ENCODE data around the gene HOXC9.
A peak's percentile ranks its signal among the peaks of the same experiment; 100 is the strongest.

The HOXC9 gene

GRCh38 chr12:53971686-53972085, 28.3 kb upstream of the HOXC9 start (continued):
- TF ChIP-seq ZNF2 (tag by site-specific recombination; IDR thresholded peaks at IDR 0.05) (no peak), ZBTB6 (tag by site-specific recombination; IDR thresholded peaks at IDR 0.05) (no peak), ZNF16 (tag by site-specific recombination; IDR thresholded peaks at IDR 0.05; ENCODE audit: low read depth) (no peak), ZNF138 (tag by site-specific recombination; IDR thresholded peaks at IDR 0.05; ENCODE audit: borderline replicate concordance) (no peak), TRIM28 (IDR thresholded peaks at IDR 0.05; ENCODE audit: borderline replicate concordance, low read length) (no peak)

DNA sequence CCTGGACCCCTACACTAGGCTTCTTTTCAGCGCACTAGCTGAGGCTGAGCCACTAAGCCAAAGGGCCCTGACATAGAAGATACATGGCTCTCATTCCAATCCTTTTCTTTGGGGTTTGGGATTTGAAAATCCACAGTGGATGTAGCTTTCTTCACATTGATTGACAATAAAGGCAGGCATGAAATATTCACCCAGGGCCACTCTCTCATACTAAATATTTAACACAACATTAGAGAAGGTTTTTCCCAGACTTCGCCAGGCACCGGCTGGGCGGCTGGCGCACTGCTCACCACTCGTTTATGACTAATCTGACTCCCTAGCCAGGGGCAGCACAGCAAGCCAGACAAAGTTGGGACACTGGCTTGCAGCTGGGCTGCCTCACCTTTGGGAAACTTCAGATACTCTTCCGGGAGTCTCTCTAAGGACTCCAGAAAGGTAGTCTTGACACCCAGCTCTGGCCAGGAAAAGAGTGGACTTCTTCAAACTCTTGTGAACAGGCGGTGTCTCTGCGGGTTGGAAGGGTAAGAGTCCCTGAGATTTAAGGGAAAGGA, 27.7 kb upstream of the HOXC9 start:
- no peak overlapping the region for H3K4me3 ChIP-seq (ENCODE audit: low read depth, low read length)
- no peaks in the 10 kb centered on the region for H3K9me3 ChIP-seq (ENCODE audit: control insufficient read depth, insufficient read depth, low read depth, low read length)
- POLR2A ChIA-PET, result interaction anchor here (0.6 kb wide), 1 partner anchor 381 kb away, joined by 5 read pairs; no protein-coding TSS in a partner anchor
- TF ChIP-seq ZNF501 (tag by site-specific recombination; IDR thresholded peaks at IDR 0.05), result no peak
- TF ChIP-seq ZNF777 (tag by site-specific recombination; IDR thresholded peaks at IDR 0.05; ENCODE audit: borderline replicate concordance), result no peak
- peak; percentile 51 for TF ChIP-seq PRDM1 (tag by site-specific recombination; IDR thresholded peaks at IDR 0.05)
- TF ChIP-seq ZNF335 (tag by site-specific recombination; conservative IDR thresholded peaks at IDR 0.05), result peak; percentile 34; the same call in 1 of the 2 replicates
- TF ChIP-seq ZNF449 (tag by site-specific recombination; IDR thresholded peaks at IDR 0.05), result peak; percentile 22; the same call in 1 of the 2 replicates
- TF ChIP-seq WT1 (tag by site-specific recombination; IDR thresholded peaks at IDR 0.05), result peak; percentile 54; the same call in 1 of the 2 replicates
- TF ChIP-seq ZNF18 (tag by site-specific recombination; IDR thresholded peaks at IDR 0.05), result no peak
- TF ChIP-seq ZBTB48 (tag by site-specific recombination; IDR thresholded peaks at IDR 0.05), result peak; percentile 70; the same call in 1 of the 2 replicates
- TF ChIP-seq ZNF600 (tag by site-specific recombination; IDR thresholded peaks at IDR 0.05), result peak; percentile 88
- TF ChIP-seq ZNF394 (tag by site-specific recombination; IDR thresholded peaks at IDR 0.05; ENCODE audit: borderline replicate concordance), result peak; percentile 55; the same call in 1 of the 2 replicates
- H3K36me3 ChIP-seq (ENCODE audit: control insufficient read depth in 2 of 2, insufficient read depth in 1 of 2, low read length in 2 of 2), result no peaks in the 10 kb centered on the region
- H3K27ac ChIP-seq (ENCODE audit: extremely low read depth, low read depth, low read length), result no peak overlapping the region; the same call in 1 of the 2 replicates
- peaks cover 62% of the 10 kb centered on the region for H3K4me1 ChIP-seq (ENCODE audit: control insufficient read depth, insufficient read depth, low read length)
- CTCF ChIA-PET, result interaction anchor here (0.6 to 1.5 kb wide), 3 partner anchors 13 to 363 kb away, joined by 3 to 6 read pairs (median 3); partner anchors contain the start of gene HOXC10

- Histone ChIP-seq H3K9me3 (ENCODE audit: control insufficient read depth, insufficient read depth, low read depth, low read length) (no peaks in the 10 kb centered on the region), H3K4me3 (ENCODE audit: low read depth, low read length) (peak within 1 kb of the TSS; percentile 38), H3K4me1 (ENCODE audit: control insufficient read depth, insufficient read depth, low read length) (peaks cover 62% of the 10 kb centered on the region), H3K27ac (ENCODE audit: extremely low read depth, low read depth, low read length) (peak within 1 kb of the TSS; percentile 97), H3K36me3 (ENCODE audit: control insufficient read depth in 2 of 2, insufficient read depth in 1 of 2, low read length in 2 of 2) (no peaks in the 10 kb centered on the region)
- ChIA-PET POLR2A (interaction anchor here (0.6 kb wide), 1 partner anchor 381 kb away, joined by 5 read pairs; no protein-coding TSS in a partner anchor), CTCF (interaction anchor here (0.6 to 1.5 kb wide), 3 partner anchors 12 to 362 kb away, joined by 3 to 6 read pairs (median 4); partner anchors contain the start of gene HOXC10)
- TF ChIP-seq, protein P1, sequence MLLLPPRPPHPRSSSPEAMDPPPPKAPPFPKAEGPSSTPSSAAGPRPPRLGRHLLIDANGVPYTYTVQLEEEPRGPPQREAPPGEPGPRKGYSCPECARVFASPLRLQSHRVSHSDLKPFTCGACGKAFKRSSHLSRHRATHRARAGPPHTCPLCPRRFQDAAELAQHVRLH (tag by site-specific recombination; IDR thresholded peaks at IDR 0.05), result no peak
- TF ChIP-seq KLF7 (tag by site-specific recombination; IDR thresholded peaks at IDR 0.05; ENCODE audit: borderline replicate concordance), result no peak
- no peak for TF ChIP-seq ZNF292 (tag by site-specific recombination; IDR thresholded peaks at IDR 0.05; ENCODE audit: borderline replicate concordance, low read depth)
- TF ChIP-seq ZNF600 (tag by site-specific recombination; IDR thresholded peaks at IDR 0.05), result no peak
- TF ChIP-seq ZNF112 (tag by site-specific recombination; IDR thresholded peaks at IDR 0.05), result no peak
- no peak for TF ChIP-seq MYNN (tag by site-specific recombination; IDR thresholded peaks at IDR 0.05; ENCODE audit: borderline replicate concordance)
- no peak for TF ChIP-seq ZBTB11 (tag by site-specific recombination; conservative IDR thresholded peaks at IDR 0.05; ENCODE audit: low read depth)
- TF ChIP-seq ZNF155 (tag by site-specific recombination; IDR thresholded peaks at IDR 0.05), result no peak
- no peak for TF ChIP-seq ZNF585B (tag by site-specific recombination; IDR thresholded peaks at IDR 0.05)
Measured at GRCh38 chr12:53972722-53973235, 27.2 kb upstream of the HOXC9 start, which contains the start of gene HOXC11. TSS of gene HOXC11 (plus strand) at chr12:53973126. CDS start at chr12:53973242, 116 bp downstream.

All from HEK293 (cell line).